H1 (cell line): ENCODE data around the gene LMX1B.
"Not testable (repeated sequence)": the region's sequence is repeated elsewhere in the genome, so short reads cannot be mapped to it uniquely, and the experiment has no call there.

Experiments
- CBX5 ChIP-seq: fragments of 300-800, 300-1000 bp; sonication (generic); IDR thresholded peaks from 2 replicates; pipeline ENCODE4 v1.7.1; 2016; ENCODE audit warnings: antibody characterized with exemption, low read length, low read depth
- CEBPB ChIP-seq: IDR thresholded peaks from 2 replicates; pipeline ENCODE4 v1.6.1; 2012; ENCODE audit warnings: low read depth, low read length
- GABPA ChIP-seq: IDR thresholded peaks from 2 replicates; pipeline ENCODE4 v1.6.1; 2011; ENCODE audit warnings: mild to moderate bottlenecking, low read length, moderate library complexity, borderline replicate concordance; ENCODE audit not compliant: insufficient read depth
- JUND ChIP-seq: IDR thresholded peaks from 2 replicates; pipeline ENCODE4 v1.6.1; 2011; ENCODE audit warnings: mild to moderate bottlenecking, improper control_type of control experiment, low read length
- NRF1 ChIP-seq: IDR thresholded peaks from 2 replicates; pipeline ENCODE4 v1.6.1; 2011; ENCODE audit warnings: mild to moderate bottlenecking, low read depth, low read length, improper control_type of control experiment
- PHF8 ChIP-seq: fragments of 200-600 bp; sonication (generic); conservative IDR thresholded peaks from 2 replicates; pipeline ENCODE4 v1.7.1; 2012; ENCODE audit warnings: low read depth, mild to moderate bottlenecking, inconsistent platforms, low read length, moderate library complexity
- POLR2A ChIP-seq, 2 experiments: IDR thresholded peaks; 1 replicate in 1 of 2; 2 replicates in 1 of 2; pipeline ENCODE4 v1.6.1; 2011; ENCODE audit warnings: low read depth in 2 of 2, low read length in 2 of 2, mild to moderate bottlenecking in 2 of 2; ENCODE audit errors: control extremely low read depth in 1 of 2
- POU5F1 ChIP-seq: IDR thresholded peaks from 2 replicates; pipeline ENCODE4 v1.6.1; 2011; ENCODE audit warnings: low read depth, mild to moderate bottlenecking, low read length, moderate library complexity
- RFX5 ChIP-seq: IDR thresholded peaks from 2 replicates; pipeline ENCODE4 v1.6.1; 2011; ENCODE audit warnings: low read depth, low read length, improper control_type of control experiment, borderline replicate concordance
- SIN3A ChIP-seq, 2 experiments: IDR thresholded peaks in 1 of 2; conservative IDR thresholded peaks in 1 of 2; 2 replicates each; pipeline ENCODE4 v1.6.1; 2011 to 2012; ENCODE audit warnings: low read length in 2 of 2, improper control_type of control experiment in 1 of 2, low read depth in 1 of 2, mild to moderate bottlenecking in 1 of 2
- SIX5 ChIP-seq: IDR thresholded peaks from 2 replicates; pipeline ENCODE4 v1.6.1; 2011; ENCODE audit warnings: mild to moderate bottlenecking, low read depth, low read length
- TAF1 ChIP-seq: IDR thresholded peaks from 2 replicates; pipeline ENCODE4 v1.6.1; 2011; ENCODE audit warnings: mild to moderate bottlenecking, low read depth, low read length
- TEAD4 ChIP-seq: IDR thresholded peaks from 2 replicates; pipeline ENCODE4 v1.6.1; 2012; ENCODE audit warnings: low read depth, low read length, inconsistent platforms, mixed read lengths
- TF ChIP-seq, protein P1 (sequence below), 3 experiments: IDR thresholded peaks; 1 replicate in 2 of 3; 2 replicates in 1 of 3; pipeline versions ENCODE4 v1.5.1 to v1.6.1; 2011; ENCODE audit warnings: low read length in 3 of 3, mild to moderate bottlenecking in 3 of 3, inconsistent platforms in 2 of 3, low read depth in 1 of 3, moderate library complexity in 1 of 3; ENCODE audit not compliant: insufficient read depth in 1 of 3; ENCODE audit errors: control extremely low read depth in 1 of 3

DNA sequence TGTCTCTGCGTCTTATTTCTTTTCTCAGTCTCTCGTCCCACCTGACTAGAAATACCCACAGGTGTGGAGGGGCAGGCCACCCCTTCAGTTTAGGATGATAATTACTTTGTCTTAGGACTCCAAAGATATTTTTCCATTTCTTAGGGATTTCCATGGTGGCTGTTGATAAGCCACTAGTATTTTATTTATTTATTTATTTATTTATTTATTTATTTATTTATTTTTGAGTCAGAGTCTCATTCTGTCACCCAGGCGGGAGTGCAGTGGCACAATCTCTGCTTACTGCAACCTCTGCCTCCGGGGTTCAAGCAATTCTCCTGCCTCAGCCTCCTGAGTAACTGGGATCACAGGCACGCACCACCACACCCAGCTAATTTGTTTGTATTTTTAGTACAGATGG is 103.7 kb downstream of the LMX1B start:
- not testable (repeated sequence) for TF ChIP-seq RFX5; NRF1; TAF1; GABPA; POLR2A (IDR thresholded peaks at IDR 0.05; ENCODE audit: control extremely low read depth in 1 of 2, low read depth in 2 of 2, low read length in 2 of 2); CEBPB; TEAD4; SIX5; POU5F1; CBX5; SIN3A (conservative IDR thresholded peaks at IDR 0.05 in 1 of 2, IDR thresholded peaks at IDR 0.05 in 1 of 2; ENCODE audit: low read depth in 1 of 2, low read length in 2 of 2); PHF8; JUND
- TF ChIP-seq, protein P1, sequence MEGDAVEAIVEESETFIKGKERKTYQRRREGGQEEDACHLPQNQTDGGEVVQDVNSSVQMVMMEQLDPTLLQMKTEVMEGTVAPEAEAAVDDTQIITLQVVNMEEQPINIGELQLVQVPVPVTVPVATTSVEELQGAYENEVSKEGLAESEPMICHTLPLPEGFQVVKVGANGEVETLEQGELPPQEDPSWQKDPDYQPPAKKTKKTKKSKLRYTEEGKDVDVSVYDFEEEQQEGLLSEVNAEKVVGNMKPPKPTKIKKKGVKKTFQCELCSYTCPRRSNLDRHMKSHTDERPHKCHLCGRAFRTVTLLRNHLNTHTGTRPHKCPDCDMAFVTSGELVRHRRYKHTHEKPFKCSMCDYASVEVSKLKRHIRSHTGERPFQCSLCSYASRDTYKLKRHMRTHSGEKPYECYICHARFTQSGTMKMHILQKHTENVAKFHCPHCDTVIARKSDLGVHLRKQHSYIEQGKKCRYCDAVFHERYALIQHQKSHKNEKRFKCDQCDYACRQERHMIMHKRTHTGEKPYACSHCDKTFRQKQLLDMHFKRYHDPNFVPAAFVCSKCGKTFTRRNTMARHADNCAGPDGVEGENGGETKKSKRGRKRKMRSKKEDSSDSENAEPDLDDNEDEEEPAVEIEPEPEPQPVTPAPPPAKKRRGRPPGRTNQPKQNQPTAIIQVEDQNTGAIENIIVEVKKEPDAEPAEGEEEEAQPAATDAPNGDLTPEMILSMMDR (IDR thresholded peaks at IDR 0.05; ENCODE audit: control extremely low read depth in 1 of 3, insufficient read depth in 1 of 3, low read depth in 1 of 3, low read length in 3 of 3): not testable (repeated sequence)
